Neural crest cell (in vitro differentiated cells): ENCODE data around the gene TPP2. TPM values are rescaled to one million over a fixed set of nuclear protein-coding genes. Genes with fewer than 3 reads are reported as not detected.

Experiments used
- DNase-seq: peaks from one replicate; pipeline ENCODE4 v3.0.0; 2021; ENCODE audit warnings: low read depth, mixed read lengths, low spot score
- H3K27ac Mint-ChIP-seq: one replicate; pipeline ENCODE4 v1.8.0; 2021; ENCODE audit warnings: mild to moderate bottlenecking, mixed read lengths; ENCODE audit not compliant: unreplicated experiment
- H3K27me3 Mint-ChIP-seq: 2 replicates; pipeline ENCODE4 v1.8.0; 2021; ENCODE audit warnings: low read depth, mild to moderate bottlenecking, mixed read lengths
- H3K36me3 Mint-ChIP-seq: 2 replicates; pipeline ENCODE4 v1.8.0; 2021; ENCODE audit warnings: low read depth, mild to moderate bottlenecking, mixed read lengths
- H3K4me1 Mint-ChIP-seq: 2 replicates; pipeline ENCODE4 v1.8.0; 2021; ENCODE audit warnings: mixed read lengths
- H3K4me3 Mint-ChIP-seq: one replicate; pipeline ENCODE4 v1.8.0; 2021; ENCODE audit warnings: mild to moderate bottlenecking, mixed read lengths
- H3K9me3 Mint-ChIP-seq: 2 replicates; pipeline ENCODE4 v1.8.0; 2021; ENCODE audit warnings: mixed read lengths
- total RNA-seq: library from RNA; stranded (reverse); gene quantifications from 2 replicates; pipeline ENCODE4 v1.2.1, GENCODE V29; 2021
- TF ChIP-seq, protein P1 (sequence below): fragments of 200-600 bp; sonication (generic); conservative IDR thresholded peaks from 2 replicates; pipeline ENCODE4 v1.5.0; 2021; ENCODE audit warnings: antibody characterized with exemption, mild to moderate bottlenecking

Gene TPP2
- total RNA-seq, 1 donor from 2014 or later: 62.7 TPM

DNA sequence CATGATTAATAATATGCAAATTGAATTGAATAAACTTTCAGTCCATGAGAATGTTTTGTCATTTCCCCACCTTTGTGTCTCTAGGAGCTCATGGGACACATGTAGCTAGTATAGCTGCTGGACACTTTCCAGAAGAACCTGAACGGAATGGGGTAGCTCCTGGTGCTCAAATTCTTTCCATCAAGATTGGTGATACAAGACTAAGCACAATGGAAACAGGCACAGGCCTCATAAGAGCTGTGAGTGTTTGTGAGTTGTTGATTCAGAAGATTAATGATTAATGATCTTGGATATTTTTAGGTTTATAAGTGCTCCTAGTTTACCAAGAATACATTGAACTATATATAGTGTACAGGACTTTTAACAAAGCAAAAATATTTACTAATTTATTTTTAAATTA, 30.1 kb downstream of the TPP2 start:
- DNase-seq: no peak
- no peaks in the 10 kb centered on the region for H3K27me3 Mint-ChIP-seq
- no peak overlapping the region for H3K4me3 Mint-ChIP-seq
- peaks cover 22% of the 10 kb centered on the region for H3K36me3 Mint-ChIP-seq
- no peak overlapping the region for H3K27ac Mint-ChIP-seq
- H3K9me3 Mint-ChIP-seq: no peaks in the 10 kb centered on the region
- TF ChIP-seq, protein P1, sequence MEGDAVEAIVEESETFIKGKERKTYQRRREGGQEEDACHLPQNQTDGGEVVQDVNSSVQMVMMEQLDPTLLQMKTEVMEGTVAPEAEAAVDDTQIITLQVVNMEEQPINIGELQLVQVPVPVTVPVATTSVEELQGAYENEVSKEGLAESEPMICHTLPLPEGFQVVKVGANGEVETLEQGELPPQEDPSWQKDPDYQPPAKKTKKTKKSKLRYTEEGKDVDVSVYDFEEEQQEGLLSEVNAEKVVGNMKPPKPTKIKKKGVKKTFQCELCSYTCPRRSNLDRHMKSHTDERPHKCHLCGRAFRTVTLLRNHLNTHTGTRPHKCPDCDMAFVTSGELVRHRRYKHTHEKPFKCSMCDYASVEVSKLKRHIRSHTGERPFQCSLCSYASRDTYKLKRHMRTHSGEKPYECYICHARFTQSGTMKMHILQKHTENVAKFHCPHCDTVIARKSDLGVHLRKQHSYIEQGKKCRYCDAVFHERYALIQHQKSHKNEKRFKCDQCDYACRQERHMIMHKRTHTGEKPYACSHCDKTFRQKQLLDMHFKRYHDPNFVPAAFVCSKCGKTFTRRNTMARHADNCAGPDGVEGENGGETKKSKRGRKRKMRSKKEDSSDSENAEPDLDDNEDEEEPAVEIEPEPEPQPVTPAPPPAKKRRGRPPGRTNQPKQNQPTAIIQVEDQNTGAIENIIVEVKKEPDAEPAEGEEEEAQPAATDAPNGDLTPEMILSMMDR: no peak
- H3K4me1 Mint-ChIP-seq: no peaks in the 10 kb centered on the region

DNA sequence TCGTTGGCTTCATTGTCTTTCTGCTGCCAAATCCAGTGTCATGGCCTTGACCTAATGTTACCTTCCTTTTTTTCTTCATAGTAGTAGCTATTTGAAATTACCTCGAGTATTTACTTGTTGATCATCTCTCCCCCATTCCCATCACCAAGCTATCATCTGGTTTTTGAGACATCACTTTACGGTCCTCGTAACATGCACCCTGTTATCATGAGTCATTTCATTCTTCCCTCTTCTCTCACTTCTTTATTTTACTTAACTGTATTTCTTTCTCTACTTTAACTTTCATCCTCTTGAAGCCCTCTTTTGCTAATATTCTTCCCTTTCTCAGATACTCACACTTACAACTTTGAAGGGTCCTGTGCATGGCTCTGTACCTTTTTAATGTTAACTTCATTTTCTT, 31.8 kb downstream of the TPP2 start:
- H3K9me3 Mint-ChIP-seq: no peaks in the 10 kb centered on the region
- no peaks in the 10 kb centered on the region for H3K27me3 Mint-ChIP-seq
- TF ChIP-seq, protein P1: no peak
- H3K36me3 Mint-ChIP-seq: peaks cover 20% of the 10 kb centered on the region
- no peak overlapping the region for H3K27ac Mint-ChIP-seq
- H3K4me3 Mint-ChIP-seq: no peak overlapping the region
- DNase-seq: no peak
- no peaks in the 10 kb centered on the region for H3K4me1 Mint-ChIP-seq

DNA sequence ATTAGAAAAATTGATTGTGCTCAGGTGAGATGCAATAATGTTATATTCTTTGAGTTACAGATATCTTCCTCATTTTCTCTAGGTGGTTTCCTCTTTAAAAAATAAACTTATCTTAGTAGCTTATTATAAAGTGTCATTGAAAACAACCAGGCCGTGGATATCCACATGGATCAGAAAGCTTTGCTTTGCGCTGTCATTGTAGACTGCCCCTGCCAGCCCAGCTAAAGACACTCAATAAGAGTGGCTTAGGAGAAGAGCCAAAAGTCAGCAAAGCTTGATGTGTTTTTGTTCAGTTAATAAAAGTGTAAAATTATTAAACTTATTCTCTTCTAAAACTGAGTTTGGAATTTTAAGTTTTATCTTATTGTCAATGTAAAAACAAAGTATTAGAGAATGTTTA, 34.4 kb downstream of the TPP2 start:
- Mint-ChIP-seq H3K4me1 (no peaks in the 10 kb centered on the region), H3K4me3 (no peak overlapping the region), H3K9me3 (no peaks in the 10 kb centered on the region), H3K27me3 (no peaks in the 10 kb centered on the region), H3K27ac (no peak overlapping the region), H3K36me3 (peaks cover 22% of the 10 kb centered on the region)
- no peak for DNase-seq
- TF ChIP-seq, protein P1: no peak

DNA sequence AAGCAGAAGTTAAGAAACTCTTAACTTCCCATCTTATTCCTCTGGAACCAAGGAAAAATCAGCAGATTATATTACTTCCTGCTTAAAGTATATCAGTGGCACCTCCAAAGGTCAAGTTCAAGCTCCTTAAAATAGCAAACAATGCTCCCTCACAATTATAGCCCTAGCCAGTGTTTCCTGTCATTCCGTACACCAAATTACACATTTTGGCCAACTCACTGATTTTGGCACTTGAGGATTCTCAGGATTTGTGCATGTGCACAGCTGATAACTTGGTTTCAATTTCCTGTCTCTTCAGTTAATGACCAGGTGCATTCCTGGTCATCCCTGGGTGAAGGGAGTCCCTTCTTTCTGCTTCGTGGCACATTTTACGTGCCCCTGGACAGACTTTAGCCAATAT, 42.0 kb downstream of the TPP2 start:
- DNase-seq: no peak
- no peaks in the 10 kb centered on the region for H3K9me3 Mint-ChIP-seq
- TF ChIP-seq, protein P1: no peak
- H3K4me1 Mint-ChIP-seq: no peaks in the 10 kb centered on the region
- no peak overlapping the region for H3K27ac Mint-ChIP-seq
- no peak overlapping the region for H3K4me3 Mint-ChIP-seq
- no peaks in the 10 kb centered on the region for H3K27me3 Mint-ChIP-seq
- peaks cover 8% of the 10 kb centered on the region for H3K36me3 Mint-ChIP-seq

DNA sequence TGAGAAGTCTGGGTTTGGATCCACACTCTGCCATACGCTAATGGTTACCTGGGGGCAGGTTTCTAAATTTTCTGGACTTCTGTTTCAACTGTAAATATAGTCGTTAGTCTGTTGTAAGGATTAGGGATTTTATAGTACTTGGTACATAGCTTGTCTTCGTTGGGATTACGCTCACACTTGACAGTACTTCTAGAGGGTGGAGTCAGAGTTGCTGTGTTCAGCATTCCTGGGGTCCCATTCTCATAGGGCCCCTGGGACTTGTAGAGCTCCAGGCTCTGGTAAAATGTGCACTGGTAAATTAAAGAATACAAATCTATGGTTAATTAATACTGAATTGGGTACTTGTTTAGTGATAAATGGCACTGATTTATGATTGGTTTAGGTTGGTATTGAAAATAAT, 45.2 kb downstream of the TPP2 start:
- Mint-ChIP-seq H3K9me3 (no peaks in the 10 kb centered on the region), H3K4me1 (no peaks in the 10 kb centered on the region), H3K27ac (no peak overlapping the region), H3K4me3 (no peak overlapping the region), H3K27me3 (no peaks in the 10 kb centered on the region), H3K36me3 (peaks cover 2% of the 10 kb centered on the region)
- TF ChIP-seq, protein P1: no peak
- no peak for DNase-seq

DNA sequence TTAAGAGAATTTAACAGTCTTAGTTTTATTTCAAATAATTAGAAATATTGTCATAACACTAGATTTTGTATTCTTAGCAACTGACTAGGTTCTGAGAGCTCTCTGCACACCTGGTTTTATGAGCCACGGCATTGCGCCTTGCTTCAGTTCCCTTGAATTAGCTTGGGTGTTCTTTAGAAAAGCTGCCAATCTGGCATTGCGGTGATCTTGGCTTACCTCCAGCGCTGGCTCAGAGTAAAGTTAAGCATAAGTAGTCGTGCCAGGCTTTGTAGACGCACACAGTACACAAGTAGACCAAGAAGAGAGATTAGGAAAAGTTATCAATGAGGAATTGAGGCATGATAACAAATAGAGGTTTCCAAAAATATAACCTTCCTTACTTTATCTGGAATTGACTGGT, 45.7 kb downstream of the TPP2 start:
- DNase-seq: no peak
- Mint-ChIP-seq H3K27me3 (no peaks in the 10 kb centered on the region), H3K4me1 (no peaks in the 10 kb centered on the region), H3K4me3 (no peak overlapping the region), H3K36me3 (peaks cover under 1% of the 10 kb centered on the region), H3K27ac (no peak overlapping the region), H3K9me3 (no peaks in the 10 kb centered on the region)
- TF ChIP-seq, protein P1: no peak
